Heart left ventricle (tissue), 13 donors: ENCODE data around the gene C1orf53.

Source experiments
- CTCF ChIP-seq, 12 donors: fragments of 200-600 bp; sonication (generic) in 4 of 12; IDR thresholded peaks; one replicate each; pipeline versions ENCODE4 v1.5.0 to v1.8.0; 2018 to 2022; ENCODE audit warnings: antibody characterized with exemption in 12 of 12, mild to moderate bottlenecking in 5 of 12
- POLR2A ChIP-seq, 2 donors: fragments of 450-650 bp; IDR thresholded peaks; one replicate each; pipeline ENCODE4 v1.6.1; 2017; ENCODE audit warnings: antibody characterized with exemption in 2 of 2, mild to moderate bottlenecking in 2 of 2, moderate library complexity in 2 of 2
- donor health status: ischemic (EF 13 %, LVEDD 7.1; RV severe dilation, severe dysfunction).
- donor health status: DM: no; HTN: yes; CAD: no.
- donor health status: DM: no; HTN: no; CAD: no.
- donor health status: ischemic (EF 25% LVEDD 6.9; RV normal size, moderate dysfunction).
- donor health status: ischemic (EF 25% LVEDD 5.7; RV mildly dilated, moderate dysfunction).
- donor health status: ischemic (EF 35%, LVEDD 5.7; RV mildly dilated, moderate dysfunction).
- donor health status: nonischemic (EF 11% LVEDD 7.7; RV severe dilation, severe dysfunction).
- donor health status: DM: yes; HTN: yes; CAD: no.
- donor health status: PGD.
- donor health status: ischemic (EF 29% LVEDD 5.4; RV normal size, mild dysfunction).
- donor health status: nonischemic (EF 23%, LVEDD 6.1; RV moderate dilation, normal function).

GRCh38 chr1:197913495-197914276 lies 11.3 kb downstream of the C1orf53 start:
- TF ChIP-seq POLR2A (IDR thresholded peaks at IDR 0.05) (no peak), CTCF (IDR thresholded peaks at IDR 0.05) (no peak)
